HG03378 (cell line): ENCODE data around the gene CKAP5.
"Not testable (repeated sequence)": the region's sequence is repeated elsewhere in the genome, so short reads cannot be mapped to it uniquely, and the experiment has no call there.

ENCODE experiments used
- ATAC-seq: cut with Tn5 transposase; IDR thresholded peaks from one replicate; pipeline ENCODE4 v1.9.1; 2021; ENCODE audit warnings: mild to moderate bottlenecking, moderate library complexity; ENCODE audit not compliant: unreplicated experiment

The CKAP5 gene

DNA sequence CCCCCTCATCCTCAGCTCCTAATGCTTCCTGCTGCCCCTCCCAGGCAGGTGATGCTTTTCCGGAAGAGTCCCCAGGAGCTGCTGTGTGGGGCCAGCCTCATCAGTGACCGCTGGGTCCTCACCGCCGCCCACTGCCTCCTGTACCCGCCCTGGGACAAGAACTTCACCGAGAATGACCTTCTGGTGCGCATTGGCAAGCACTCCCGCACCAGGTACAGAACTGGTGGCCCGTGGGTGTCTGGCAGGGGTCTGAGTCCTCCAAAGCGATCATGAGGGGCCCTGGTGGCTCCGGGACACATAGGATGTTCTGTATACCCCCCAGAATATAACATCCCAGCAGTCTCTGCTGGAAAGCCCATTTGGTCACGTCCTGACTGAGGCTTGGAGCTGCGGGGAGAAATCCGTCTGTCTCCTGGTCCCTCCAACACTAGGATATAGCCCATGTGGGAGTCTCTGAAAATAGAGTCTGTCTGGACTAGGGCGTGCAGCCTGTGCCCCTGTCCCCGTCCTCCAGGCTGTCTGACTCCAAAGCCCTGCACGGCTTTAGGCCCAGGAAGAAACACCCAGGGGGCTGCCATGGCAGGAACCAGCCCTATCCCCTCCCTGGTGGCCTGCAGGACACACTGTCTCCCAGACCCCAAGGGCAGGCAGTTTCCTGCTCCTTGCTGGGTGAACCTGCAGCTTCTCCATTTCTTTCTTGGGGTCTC lies 118.0 kb downstream of the CKAP5 start:
- ATAC-seq, result no peak

DNA sequence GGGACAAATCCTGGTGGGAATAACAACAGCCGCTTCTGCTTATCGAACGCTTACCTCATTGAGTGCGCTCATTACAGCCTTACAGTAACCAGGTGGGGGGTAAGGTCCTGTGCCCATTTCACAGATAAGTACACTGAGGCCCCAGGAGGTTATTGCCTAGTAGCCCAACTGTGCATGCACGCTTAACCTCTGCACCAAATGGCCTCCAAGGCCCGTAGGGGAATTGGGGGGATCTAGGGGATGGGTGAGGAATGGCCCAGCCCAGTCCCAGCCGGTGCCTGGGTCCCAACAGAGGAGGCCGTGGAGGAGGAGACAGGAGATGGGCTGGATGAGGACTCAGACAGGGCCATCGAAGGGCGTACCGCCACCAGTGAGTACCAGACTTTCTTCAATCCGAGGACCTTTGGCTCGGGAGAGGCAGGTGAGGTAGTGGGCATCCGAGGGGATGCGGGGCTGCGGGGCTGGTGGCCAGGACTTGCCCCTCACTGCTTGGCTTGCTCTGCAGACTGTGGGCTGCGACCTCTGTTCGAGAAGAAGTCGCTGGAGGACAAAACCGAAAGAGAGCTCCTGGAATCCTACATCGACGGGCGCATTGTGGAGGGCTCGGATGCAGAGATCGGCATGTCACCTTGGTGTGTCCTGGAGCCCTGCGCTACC lies 119.7 kb downstream of the CKAP5 start:
- ATAC-seq, result no peak

DNA sequence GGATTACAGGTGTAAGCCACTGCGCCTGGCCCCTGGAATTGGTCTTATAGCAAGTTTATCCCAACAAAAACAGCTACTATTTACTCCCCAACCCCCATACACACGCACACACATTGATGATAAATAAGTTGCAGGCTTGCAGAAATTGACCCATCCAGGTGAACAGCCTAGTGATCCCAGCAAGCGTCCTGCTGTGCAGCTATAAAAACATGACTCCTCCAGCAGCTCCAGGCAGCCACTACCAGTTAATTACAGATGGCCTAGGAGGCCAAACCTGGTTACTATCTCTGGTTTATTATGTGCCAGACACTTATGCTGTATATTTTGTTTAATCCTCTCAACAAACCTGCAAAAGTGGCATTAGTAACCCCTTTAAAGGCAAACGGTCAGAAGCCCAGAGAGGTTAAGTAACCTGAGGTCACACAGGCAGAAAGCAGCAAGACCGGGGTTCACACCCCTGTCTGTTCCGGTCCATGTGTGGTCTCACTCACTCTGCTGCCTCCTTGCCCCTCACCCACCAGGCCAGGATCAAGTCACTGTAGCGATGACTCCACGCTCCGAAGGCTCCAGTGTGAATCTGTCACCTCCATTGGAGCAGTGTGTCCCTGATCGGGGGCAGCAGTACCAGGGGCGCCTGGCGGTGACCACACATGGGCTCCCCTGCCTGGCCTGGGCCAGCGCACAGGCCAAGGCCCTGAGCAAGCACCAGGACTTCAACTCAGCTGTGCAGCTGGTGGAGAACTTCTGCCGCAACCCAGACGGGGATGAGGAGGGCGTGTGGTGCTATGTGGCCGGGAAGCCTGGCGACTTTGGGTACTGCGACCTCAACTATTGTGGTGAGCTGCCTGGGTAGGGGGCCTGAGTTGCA lies 120.5 kb downstream of the CKAP5 start:
- no peak for ATAC-seq

DNA sequence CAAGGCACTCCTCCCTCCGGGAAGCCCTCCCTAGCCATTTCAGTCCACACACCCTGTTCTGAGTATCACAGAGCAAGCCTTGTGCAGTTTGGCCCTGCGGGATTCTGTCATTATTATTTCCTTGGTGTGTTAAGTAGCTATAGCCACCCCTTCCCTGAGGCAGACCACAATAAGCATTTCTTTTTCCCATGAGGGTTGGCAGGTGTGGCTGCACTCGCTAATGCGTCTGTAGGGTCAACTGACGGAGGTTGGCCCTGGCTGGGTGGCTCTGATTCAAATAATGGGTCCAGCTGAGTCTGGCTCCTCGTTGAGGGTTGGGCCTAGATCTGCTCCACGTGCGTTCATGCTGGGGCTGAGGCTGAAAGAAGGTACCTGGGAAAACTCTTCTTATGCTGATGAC lies 122.0 kb downstream of the CKAP5 start:
- ATAC-seq, result no peak

DNA sequence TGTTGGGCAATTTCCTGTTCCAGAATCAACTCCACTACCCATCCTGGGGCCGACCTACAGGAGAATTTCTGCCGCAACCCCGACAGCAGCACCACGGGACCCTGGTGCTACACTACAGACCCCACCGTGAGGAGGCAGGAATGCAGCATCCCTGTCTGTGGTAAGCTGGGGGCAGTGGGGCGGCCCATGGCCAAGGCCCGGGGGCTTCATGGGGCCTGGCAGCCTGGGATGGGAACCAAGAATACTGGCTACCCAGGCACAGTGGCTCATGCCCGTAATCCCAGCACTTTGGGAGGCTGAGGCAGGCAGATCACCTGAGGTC lies 122.8 kb downstream of the CKAP5 start:
- no peak for ATAC-seq

DNA sequence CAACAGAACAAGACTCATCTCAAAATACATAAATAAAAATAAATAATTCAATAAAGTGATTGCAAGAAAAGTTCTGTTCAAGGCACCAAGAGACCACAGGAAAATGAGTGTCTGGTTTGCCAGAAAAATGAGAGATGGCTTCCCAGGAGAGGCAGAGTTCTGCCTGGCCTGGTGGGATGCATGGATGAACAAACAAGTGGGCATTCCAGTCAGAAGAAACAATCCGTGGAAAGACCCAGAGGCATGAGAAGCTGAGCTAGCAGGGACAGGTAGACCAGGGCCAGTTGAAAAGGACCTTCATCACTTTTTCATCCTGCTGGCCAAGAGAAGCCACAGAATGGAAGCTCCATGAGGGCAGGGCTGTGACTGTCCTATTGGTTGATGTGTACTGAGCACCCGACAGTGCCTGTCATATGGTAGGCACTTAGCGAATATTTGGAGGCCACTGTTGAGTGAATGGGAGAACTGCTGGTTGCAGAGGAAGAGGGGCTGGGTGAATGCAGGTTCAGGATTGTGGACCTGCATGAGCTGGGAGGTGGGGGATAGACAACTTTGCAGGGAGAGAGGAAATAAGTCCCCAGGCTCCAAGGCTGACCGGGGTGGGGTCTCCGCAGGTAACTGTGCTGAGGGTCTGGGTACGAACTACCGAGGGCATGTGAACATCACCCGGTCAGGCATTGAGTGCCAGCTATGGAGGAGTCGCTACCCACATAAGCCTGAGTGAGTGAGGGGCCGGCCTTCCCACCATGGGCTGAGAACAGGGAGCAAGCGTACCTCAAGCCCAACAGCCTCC lies 123.3 kb downstream of the CKAP5 start:
- ATAC-seq, result no peak

DNA sequence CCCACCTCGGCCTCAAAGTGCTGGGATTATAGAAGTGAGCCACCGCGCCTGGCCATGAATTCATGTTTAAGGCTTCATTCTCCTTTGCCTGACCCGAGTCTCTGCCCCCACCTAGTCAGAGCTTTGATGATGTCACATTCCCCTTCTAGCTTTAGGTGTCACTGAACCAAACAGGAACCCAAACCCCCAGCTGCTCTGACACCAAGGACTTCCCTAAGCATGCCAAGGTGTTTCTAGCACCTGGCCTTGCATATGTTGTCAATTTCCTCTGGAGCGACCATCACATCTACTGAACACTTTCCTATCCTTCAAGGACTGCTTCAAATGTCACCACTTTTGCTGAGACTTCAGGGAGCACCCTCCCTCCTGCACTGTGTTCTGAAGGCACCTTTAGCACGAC lies 124.8 kb downstream of the CKAP5 start:
- no peak for ATAC-seq

DNA sequence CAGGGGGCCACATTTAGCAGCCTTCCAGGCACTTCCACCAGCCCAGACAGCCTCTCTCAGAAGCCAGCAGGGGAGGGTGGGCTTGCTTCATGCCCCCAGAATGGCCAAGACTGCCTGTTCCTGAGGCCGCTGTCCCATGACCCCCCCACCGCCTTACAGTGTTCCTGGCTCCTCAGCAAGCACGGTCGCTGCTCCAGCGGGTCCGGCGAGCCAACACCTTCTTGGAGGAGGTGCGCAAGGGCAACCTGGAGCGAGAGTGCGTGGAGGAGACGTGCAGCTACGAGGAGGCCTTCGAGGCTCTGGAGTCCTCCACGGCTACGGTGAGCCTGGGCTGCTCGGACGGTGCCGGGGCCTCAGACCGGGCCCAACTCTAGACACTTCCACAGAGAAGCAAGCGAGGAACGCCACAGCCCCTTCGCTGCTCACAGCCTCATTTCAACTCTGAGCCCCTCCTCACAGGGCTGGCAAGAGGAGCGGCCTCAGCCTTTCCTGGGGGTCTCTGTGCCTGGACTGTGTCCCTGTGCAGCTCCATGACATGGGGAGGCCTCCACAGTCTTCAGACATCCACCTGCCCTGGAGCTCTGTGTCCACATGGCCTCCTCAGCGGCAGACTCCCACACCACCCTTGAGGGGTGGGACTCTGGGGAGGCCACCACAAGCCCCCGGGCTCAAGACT lies 126.4 kb downstream of the CKAP5 start:
- ATAC-seq, result no peak

DNA sequence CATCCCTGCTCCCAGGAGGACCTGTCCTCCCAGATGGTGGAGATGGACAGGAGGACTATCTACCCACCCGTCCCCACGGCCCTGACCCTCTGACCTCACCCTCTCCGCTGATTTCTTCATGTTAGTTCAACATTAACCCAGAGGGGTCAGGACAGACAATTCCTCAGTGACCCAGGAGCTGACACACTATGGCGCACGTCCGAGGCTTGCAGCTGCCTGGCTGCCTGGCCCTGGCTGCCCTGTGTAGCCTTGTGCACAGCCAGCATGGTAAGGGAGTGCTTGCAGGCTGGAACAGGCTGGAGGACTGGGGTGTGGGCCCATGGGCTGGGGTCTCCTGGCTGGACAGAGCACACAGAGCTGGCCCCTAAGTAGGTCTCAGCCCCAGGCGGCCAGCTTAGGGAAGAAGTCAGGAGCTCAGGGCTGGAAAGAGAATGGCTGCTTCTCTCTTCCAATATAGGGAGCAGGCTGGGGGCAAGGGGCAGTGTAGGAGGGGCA lies 127.0 kb downstream of the CKAP5 start, which contains the start of gene F2:
Gene F2, plus strand, starts transcription at position 166 of the 495 bp plus-strand sequence. Its CDS starts 23 bp downstream, at position 189.
- no peak for ATAC-seq

DNA sequence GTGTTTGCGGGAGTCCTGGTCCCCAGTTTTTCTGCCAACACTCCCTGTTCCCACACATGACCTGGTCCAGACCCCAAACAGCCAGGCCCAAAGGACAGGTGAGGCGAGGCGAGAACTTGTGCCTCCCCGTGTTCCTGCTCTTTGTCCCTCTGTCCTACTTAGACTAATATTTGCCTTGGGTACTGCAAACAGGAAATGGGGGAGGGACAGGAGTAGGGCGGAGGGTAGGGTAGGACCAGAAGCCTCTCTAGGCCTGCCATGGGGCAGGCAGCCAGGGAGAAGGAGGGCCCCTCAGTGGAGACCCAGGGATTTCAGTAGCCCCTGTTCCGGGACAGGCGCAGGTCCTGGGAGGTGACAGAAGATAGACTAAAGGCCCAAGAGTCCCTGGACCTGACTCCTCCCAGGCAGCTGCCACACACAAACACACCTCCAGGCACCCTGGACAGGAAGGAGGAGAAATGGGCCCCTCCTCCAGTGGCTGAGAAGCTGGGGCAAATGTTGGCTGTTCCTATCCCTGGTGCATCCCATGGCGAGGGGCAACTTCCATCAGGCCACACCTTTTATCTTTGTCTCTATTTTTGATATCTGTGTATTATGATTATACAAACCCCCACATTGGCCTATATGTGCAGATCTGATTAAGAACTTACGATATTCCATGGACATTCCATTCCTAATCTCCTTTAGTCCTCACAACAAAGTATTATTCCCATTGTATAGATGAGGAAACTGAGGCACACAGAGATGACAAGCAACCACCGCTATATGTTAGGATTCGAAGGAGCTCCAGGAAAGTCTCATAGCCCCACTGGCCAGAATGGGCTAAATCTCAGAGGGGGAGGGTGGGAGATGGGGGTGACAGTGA lies 127.7 kb downstream of the CKAP5 start:
- ATAC-seq, result no peak

DNA sequence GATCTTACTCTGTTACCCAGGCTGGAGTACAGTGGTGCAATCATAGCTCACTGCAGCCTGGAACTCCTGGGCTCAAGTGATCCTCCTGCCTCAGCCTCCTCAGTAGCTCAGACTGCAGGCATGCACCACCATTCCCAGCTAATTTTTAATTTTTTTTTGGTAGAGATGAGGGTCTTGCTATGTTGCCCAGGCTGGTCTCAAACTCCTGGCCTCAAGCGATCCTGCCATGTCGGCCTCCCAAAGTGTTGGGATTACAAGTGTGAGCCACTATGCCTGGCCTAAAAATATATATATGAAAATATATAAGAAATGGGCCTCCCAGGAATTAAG lies 128.3 kb downstream of the CKAP5 start:
- not testable (repeated sequence) for ATAC-seq

DNA sequence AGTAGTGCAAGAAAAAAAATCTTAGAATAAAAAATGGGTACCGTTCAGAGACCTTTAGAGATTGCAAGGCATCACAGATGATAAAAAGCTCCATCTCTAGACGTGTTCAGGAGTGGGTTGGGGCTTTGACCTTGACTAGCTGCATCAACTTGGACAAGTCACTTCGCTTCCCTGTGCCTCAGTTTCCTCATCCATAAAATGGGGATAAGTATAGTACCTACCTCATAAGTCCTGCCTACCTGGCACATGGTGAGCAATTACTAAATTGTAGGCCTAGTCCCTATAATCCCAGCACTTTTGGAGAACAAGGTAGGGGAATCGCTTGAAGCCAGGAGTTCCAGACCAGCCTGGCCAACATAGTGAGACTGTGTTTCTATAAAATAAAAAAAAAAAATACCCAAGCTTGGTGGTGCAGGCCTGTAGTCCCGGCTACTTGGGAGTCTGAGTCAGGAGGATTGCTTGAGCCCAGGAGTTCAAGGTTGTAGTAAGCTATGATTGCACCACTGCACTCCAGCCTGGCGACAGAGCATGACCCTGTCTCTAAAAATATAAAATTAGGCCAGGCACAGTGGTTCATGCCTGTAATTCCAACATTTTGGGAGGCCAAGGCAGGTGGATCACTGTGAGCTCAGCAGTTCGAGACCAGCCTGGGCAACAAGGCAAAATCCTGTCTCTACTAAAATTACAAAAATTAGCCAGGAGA lies 133.1 kb downstream of the CKAP5 start:
- ATAC-seq, result no peak

DNA sequence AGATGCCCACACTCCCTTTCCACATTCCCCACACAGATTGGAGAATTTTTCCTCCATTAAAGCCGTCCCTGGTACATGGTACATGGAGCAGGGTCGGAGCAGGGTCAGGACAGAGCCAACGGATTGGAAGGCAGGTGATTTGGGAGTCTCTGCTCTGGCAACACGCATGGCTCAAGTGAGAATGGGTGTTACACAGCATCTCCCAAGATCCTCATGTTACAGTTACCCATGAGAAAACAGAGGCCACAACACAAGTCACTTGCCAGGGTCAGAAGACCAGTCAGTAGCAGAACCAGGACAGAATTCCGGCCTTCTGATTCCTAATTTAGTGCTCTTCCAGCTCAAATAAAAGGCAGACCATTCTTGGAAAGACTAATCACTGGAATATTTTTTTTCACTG lies 134.8 kb downstream of the CKAP5 start:
- no peak for ATAC-seq

DNA sequence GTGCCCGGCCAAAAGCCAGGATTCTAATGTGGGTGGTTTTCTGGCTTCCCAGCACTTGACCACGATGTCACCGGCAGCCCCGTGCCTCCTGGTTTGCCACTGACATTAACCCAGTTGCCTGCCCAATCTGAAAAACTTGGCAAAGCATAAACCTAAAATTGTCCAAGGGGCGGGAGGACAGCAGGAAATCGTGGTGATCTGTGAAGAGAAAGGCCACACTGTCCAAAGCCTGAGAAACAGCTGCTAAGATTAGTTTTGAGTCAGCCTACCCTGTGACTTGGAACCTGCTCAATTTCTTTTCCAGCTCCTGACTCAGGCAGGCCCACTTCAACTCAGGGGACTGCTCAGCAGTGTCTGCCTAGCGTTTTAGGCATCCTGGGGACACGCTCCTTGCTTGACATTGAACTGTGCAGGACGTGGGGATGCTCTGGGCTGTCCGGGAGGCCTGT lies 135.2 kb downstream of the CKAP5 start:
- no peak for ATAC-seq

DNA sequence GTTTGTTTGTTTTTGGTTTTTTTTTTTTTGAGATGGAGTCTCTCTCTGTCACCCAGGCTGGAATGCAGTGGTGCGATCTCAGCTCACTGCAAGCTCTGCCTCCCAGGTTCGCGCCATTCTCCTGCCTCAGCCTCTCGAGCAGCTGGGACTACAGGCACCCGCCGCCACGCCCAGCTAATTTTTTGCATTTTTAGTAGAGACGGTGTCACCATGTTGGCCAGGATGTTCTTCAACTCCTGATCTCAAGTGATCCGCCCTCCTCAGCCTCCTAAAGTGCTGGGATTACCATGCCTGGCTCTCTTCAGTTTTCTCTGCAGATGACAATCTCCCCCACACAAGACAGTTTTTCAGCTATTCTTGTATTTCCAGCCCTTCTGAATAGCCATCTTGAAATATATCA lies 136.7 kb downstream of the CKAP5 start:
- not testable (repeated sequence) for ATAC-seq

DNA sequence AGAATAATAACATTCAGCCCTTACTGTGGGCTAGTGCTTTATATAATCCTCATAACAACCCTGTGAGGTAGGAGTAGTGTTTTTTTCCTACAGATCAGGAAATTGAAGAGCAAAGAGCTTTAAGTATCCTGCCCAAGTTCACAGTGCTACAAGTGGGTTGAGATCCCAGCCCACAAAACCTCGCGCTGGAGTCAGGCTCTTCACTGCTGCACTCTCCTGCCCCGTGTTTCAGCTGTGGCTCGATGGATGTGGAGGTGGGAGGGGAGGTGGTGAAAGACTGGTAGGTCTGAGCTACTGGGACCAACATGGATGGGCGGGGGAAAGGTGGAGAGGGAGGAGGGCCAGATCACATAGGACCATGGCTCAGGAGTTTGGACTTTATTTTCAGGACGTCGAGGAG lies 139.2 kb downstream of the CKAP5 start:
- no peak for ATAC-seq

DNA sequence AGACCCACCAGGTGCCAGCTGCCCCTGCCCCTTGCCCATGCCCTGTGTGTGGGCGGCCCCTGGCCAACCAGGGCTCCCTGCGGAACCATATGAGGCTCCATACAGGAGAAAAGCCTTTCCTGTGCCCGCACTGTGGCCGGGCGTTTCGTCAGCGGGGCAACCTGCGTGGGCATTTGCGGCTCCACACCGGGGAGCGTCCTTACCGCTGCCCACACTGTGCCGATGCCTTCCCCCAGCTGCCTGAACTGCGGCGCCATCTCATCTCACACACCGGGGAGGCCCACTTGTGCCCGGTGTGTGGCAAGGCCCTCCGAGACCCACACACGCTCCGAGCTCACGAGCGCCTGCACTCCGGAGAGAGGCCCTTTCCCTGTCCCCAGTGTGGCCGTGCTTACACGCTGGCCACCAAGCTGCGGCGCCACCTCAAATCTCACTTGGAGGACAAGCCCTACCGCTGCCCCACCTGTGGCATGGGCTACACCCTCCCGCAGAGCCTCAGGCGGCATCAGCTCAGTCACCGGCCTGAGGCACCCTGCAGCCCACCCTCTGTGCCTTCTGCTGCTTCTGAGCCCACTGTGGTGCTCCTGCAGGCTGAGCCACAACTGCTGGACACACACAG lies 140.9 kb downstream of the CKAP5 start:
- no peak for ATAC-seq

DNA sequence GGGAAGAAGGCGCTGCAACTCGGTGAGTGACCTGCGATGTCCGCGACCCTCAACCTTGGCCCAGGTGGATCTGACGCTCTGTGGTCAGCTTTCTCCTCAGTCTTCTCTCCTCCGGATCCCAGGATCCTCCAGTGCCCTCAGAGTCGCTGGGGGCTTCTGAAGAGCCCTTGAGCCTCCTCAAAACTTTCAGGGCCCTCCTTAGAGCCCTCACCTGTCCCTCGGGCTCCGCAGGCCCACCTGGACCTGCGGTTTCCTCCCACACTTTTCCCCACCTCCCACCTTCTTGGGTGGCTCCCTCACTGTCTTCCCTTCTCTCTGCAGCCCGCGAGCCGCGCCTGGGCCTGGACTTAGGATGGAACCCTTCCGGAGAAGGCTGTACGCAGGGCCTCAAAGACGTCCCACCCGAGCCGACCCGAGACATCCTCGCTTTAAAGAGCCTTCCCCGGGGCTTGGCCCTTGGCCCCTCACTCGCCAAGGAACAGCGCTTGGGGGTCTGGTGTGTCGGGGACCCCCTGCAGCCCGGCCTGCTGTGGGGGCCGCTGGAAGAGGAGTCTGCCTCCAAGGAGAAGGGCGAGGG lies 144.9 kb downstream of the CKAP5 start:
- no peak for ATAC-seq
